NCI-H524 (cell line): ENCODE data around the gene CD68.
A peak's percentile ranks its signal among the peaks of the same experiment; 100 is the strongest.

Source experiments
- DNase-seq, 2 experiments: peaks; one replicate each; lab custom pipeline; 2025; lab: John Stamatoyannopoulos, UW

CD68 gene

GRCh38 chr17:7559320-7560171 lies 19.9 kb upstream of the CD68 start:
- no peak for DNase-seq

- peak in 1 of 2 experiments; percentile 9 for DNase-seq
Measured at GRCh38 chr17:7560172-7561027, 19.0 kb upstream of the CD68 start.

- DNase-seq, result peak; percentile 5 to 57
Measured at GRCh38 chr17:7561028-7561575, 18.3 kb upstream of the CD68 start.

- peak in 1 of 2 experiments; percentile 67 for DNase-seq
Measured at GRCh38 chr17:7561589-7562207, 17.7 kb upstream of the CD68 start, which contains the start of gene SENP3. TSS of gene SENP3 (plus strand) at chr17:7561919. CDS start at chr17:7563077, 1,158 bp downstream.

- DNase-seq, result no peak
Measured at GRCh38 chr17:7562208-7562605, 17.2 kb upstream of the CD68 start.

- DNase-seq, result no peak
Measured at GRCh38 chr17:7563115-7563869, 16.1 kb upstream of the CD68 start.

GRCh38 chr17:7569571-7569970 lies 9.9 kb upstream of the CD68 start:
- no peak for DNase-seq

- no peak for DNase-seq
Measured at GRCh38 chr17:7570351-7570750, 9.1 kb upstream of the CD68 start.

- DNase-seq, result no peak
Measured at GRCh38 chr17:7572338-7572587, 7.2 kb upstream of the CD68 start.

- peak; percentile 78 to 92 for DNase-seq
Measured at GRCh38 chr17:7572588-7573323, 6.7 kb upstream of the CD68 start.

- DNase-seq, result peak; percentile 27 to 48
Measured at GRCh38 chr17:7573324-7574080, 5.9 kb upstream of the CD68 start.

- no peak for DNase-seq
Measured at GRCh38 chr17:7574176-7574953, 5.1 kb upstream of the CD68 start.

- no peak for DNase-seq
Measured at GRCh38 chr17:7575481-7575883, 4.0 kb upstream of the CD68 start.

GRCh38 chr17:7575959-7576358 lies 3.5 kb upstream of the CD68 start:
- DNase-seq, result no peak

GRCh38 chr17:7576432-7576937 lies 3.0 kb upstream of the CD68 start:
- no peak for DNase-seq

GRCh38 chr17:7577327-7578199 lies 1.9 kb upstream of the CD68 start:
- DNase-seq, result no peak

- DNase-seq, result no peak
Measured at GRCh38 chr17:7579834-7580603, 581 bp downstream of the CD68 start.
